SK-N-SH (cell line): Measurements from ENCODE around the gene RASD2. TPM values are rescaled to one million over a fixed set of nuclear protein-coding genes. Genes with fewer than 3 reads are reported as not detected.
A peak's percentile ranks its signal among the peaks of the same experiment; 100 is the strongest.

Experiments used
- CTCF ChIA-PET: fragments of 300-600, 350-600 bp; formaldehyde crosslinking; extraction: SDS; loops from one replicate; lab custom pipeline; 2021; lab: Yijun Ruan, JAX
- POLR2A ChIA-PET: fragments of 350-600 bp; sonication (Branson Sonifier 250); formaldehyde crosslinking; extraction: SDS; loops from one replicate; lab custom pipeline; 2020; ENCODE audit warnings: antibody characterized with exemption, inconsistent platforms; lab: Yijun Ruan, JAX
- DNase-seq: peaks from one replicate; pipeline ENCODE4 v3.0.0; 2012
- H2AFZ ChIP-seq: fragments of 200-600 bp; sonication (generic); 2 replicates; pipeline ENCODE4 v1.8.1; 2016; ENCODE audit warnings: antibody characterized with exemption, mild to moderate bottlenecking, low read depth
- H3F3A ChIP-seq: fragments of 200-600 bp; sonication (generic); replicated peaks from 2 replicates; pipeline ENCODE3; 2016; ENCODE audit warnings: antibody characterized with exemption, mild to moderate bottlenecking; ENCODE audit not compliant: insufficient read depth
- H3K27ac ChIP-seq, 2 experiments: fragments of 200-500 bp in 1 of 2; fragments of 200-600 bp in 1 of 2; sonication (Bioruptor generic) in 1 of 2; sonication (generic), shearing (Covaris generic) in 1 of 2; 2 replicates each; pipeline versions ENCODE4 v1.5.1 to v1.6.1; 2014 to 2016; ENCODE audit warnings: low read depth in 2 of 2, inconsistent platforms in 1 of 2, low read length in 1 of 2, mild to moderate bottlenecking in 1 of 2, mixed read lengths in 1 of 2
- H3K27me3 ChIP-seq: fragments of 200-600 bp; sonication (generic), shearing (Covaris generic); 2 replicates; pipeline ENCODE4 v1.6.1; 2016; ENCODE audit warnings: mixed run types; ENCODE audit not compliant: insufficient read depth
- H3K36me3 ChIP-seq, 2 experiments: fragments of 200-500 bp in 1 of 2; fragments of 200-600 bp in 1 of 2; sonication (Bioruptor generic) in 1 of 2; sonication (generic) in 1 of 2; replicated peaks in 1 of 2; 2 replicates each; pipeline versions ENCODE3 to v1.5.1; 2014 to 2016; ENCODE audit warnings: low read length in 1 of 2, mild to moderate bottlenecking in 1 of 2; ENCODE audit not compliant: insufficient read depth in 2 of 2, control insufficient read depth in 1 of 2
- H3K4me1 ChIP-seq, 2 experiments: fragments of 200-500 bp in 1 of 2; fragments of 200-600 bp in 1 of 2; sonication (Bioruptor generic) in 1 of 2; sonication (generic), shearing (Covaris generic) in 1 of 2; 2 replicates each; pipeline versions ENCODE4 v1.5.1 to v1.6.1; 2014 to 2016; ENCODE audit warnings: low read depth in 1 of 2, low read length in 1 of 2, mixed run types in 1 of 2; ENCODE audit not compliant: insufficient read depth in 2 of 2, control insufficient read depth in 1 of 2
- H3K4me2 ChIP-seq: fragments of 200-600 bp; sonication (generic), shearing (Covaris generic); 2 replicates; pipeline ENCODE4 v1.6.1; 2017; ENCODE audit warnings: mixed run types
- H3K4me3 ChIP-seq, 2 experiments: fragments of 200-500 bp in 1 of 2; fragments of 200-600 bp in 1 of 2; sonication (Bioruptor generic) in 1 of 2; sonication (generic), shearing (Covaris generic) in 1 of 2; 2 replicates each; pipeline versions ENCODE4 v1.5.1 to v1.8.1; 2014 to 2016; ENCODE audit warnings: low read depth in 2 of 2, inconsistent platforms in 1 of 2, low read length in 1 of 2, mild to moderate bottlenecking in 1 of 2, mixed read lengths in 1 of 2, moderate library complexity in 1 of 2
- H3K79me2 ChIP-seq: fragments of 200-600 bp; sonication (generic); 2 replicates; pipeline ENCODE4 v1.8.1; 2017; ENCODE audit warnings: mild to moderate bottlenecking; ENCODE audit not compliant: insufficient read depth
- H3K9ac ChIP-seq: fragments of 200-600 bp; sonication (generic); 2 replicates; pipeline ENCODE4 v1.6.1; 2017; ENCODE audit warnings: mixed run types
- H3K9me2 ChIP-seq: fragments of 200-600 bp; sonication (generic); 2 replicates; pipeline ENCODE4 v1.6.1; 2017; ENCODE audit warnings: mixed run types
- H3K9me3 ChIP-seq: fragments of 200-600 bp; sonication (generic); 2 replicates; pipeline ENCODE4 v1.6.1; 2017; ENCODE audit warnings: mixed run types, mild to moderate bottlenecking, moderate library complexity
- H4K20me1 ChIP-seq: fragments of 200-600 bp; sonication (generic); 2 replicates; pipeline ENCODE4 v1.6.1; 2017; ENCODE audit warnings: mild to moderate bottlenecking, mixed run types; ENCODE audit not compliant: insufficient read depth
- CHD2 ChIP-seq: fragments of 150-350 bp; IDR thresholded peaks from 2 replicates; pipeline ENCODE4 v1.6.1; 2018; ENCODE audit warnings: low read length; ENCODE audit not compliant: partially characterized antibody
- CTCF ChIP-seq: fragments of 200-600 bp; sonication (generic); IDR thresholded peaks from 2 replicates; pipeline ENCODE4 v1.6.1; 2017; ENCODE audit warnings: antibody characterized with exemption, mild to moderate bottlenecking, moderate library complexity
- EZH2phosphoT487 ChIP-seq: fragments of 200-600 bp; sonication (generic); IDR thresholded peaks from 2 replicates; pipeline ENCODE4 v1.6.1; 2017; ENCODE audit warnings: low read depth, mixed run types, mild to moderate bottlenecking, antibody characterized with exemption, moderate library complexity, borderline replicate concordance
- FOXM1 ChIP-seq: IDR thresholded peaks from 2 replicates; pipeline ENCODE4 v1.4.0; 2012; ENCODE audit warnings: low read depth, mild to moderate bottlenecking
- GATA2 ChIP-seq: sonication (generic); formaldehyde crosslinking; IDR thresholded peaks from 2 replicates; pipeline ENCODE4 v1.5.0; 2020; ENCODE audit warnings: mild to moderate bottlenecking, missing genetic modification reagents
- IRF3 ChIP-seq: fragments of 150-350 bp; IDR thresholded peaks from 2 replicates; pipeline ENCODE4 v1.6.1; 2016; ENCODE audit warnings: mild to moderate bottlenecking, low read depth, low read length
- JUND ChIP-seq: IDR thresholded peaks from 2 replicates; pipeline ENCODE4 v1.4.0; 2012
- MAX ChIP-seq: IDR thresholded peaks from 2 replicates; pipeline ENCODE4 v1.4.0; 2012; ENCODE audit warnings: low read depth
- MXI1 ChIP-seq: IDR thresholded peaks from 2 replicates; pipeline ENCODE4 v1.6.1; 2012; ENCODE audit warnings: mild to moderate bottlenecking, low read depth, low read length, improper control_type of control experiment
- NFIC ChIP-seq: IDR thresholded peaks from 2 replicates; pipeline ENCODE4 v1.4.0; 2012; ENCODE audit warnings: borderline replicate concordance
- PBX3 ChIP-seq: IDR thresholded peaks from 2 replicates; pipeline ENCODE4; 2012
- POLR2AphosphoS5 ChIP-seq: IDR thresholded peaks from 2 replicates; pipeline ENCODE4 v1.6.1; 2012; ENCODE audit warnings: low read depth, low read length
- RAD21 ChIP-seq: IDR thresholded peaks from 2 replicates; pipeline ENCODE4 v1.6.1; 2012; ENCODE audit warnings: mild to moderate bottlenecking, low read length
- REST ChIP-seq: IDR thresholded peaks from 2 replicates; pipeline ENCODE4 v1.6.1; 2012; ENCODE audit warnings: mild to moderate bottlenecking, low read depth, low read length, moderate library complexity
- SIN3A ChIP-seq: IDR thresholded peaks from 2 replicates; pipeline ENCODE4 v1.6.1; 2012; ENCODE audit warnings: low read depth, mild to moderate bottlenecking, low read length, moderate library complexity, borderline replicate concordance
- SMC3 ChIP-seq: IDR thresholded peaks from 2 replicates; pipeline ENCODE4 v1.6.1; 2012; ENCODE audit warnings: low read depth, low read length, improper control_type of control experiment
- USF2 ChIP-seq: fragments of 150-350 bp; IDR thresholded peaks from 2 replicates; pipeline ENCODE4 v1.6.1; 2017; ENCODE audit warnings: antibody characterized with exemption, low read length, low read depth, borderline replicate concordance
- YY1 ChIP-seq: IDR thresholded peaks from 2 replicates; pipeline ENCODE4 v1.4.0; 2012; ENCODE audit warnings: low read depth, mild to moderate bottlenecking
- ZBTB33 ChIP-seq: IDR thresholded peaks from 2 replicates; pipeline ENCODE4 v1.4.0; 2012; ENCODE audit warnings: low read depth, borderline replicate concordance
- WGBS: methylation state at CpG from one replicate; pipeline ENCODE4 v1.1.6; 2017; ENCODE audit warnings: low lambda C conversion rate; 5-methylcytosine and 5-hydroxymethylcytosine counted together
- polyA plus RNA-seq, 3 experiments: library from polyadenylated mRNA; depleted of rRNA; stranded (reverse); fragments of >200 nt; gene quantifications; 2 replicates each; pipeline ENCODE4 v1.2.3, GENCODE V29; 2012

The RASD2 gene
- polyA plus RNA-seq, 1 of the 3 experiments (the other 2 are of a cell fraction): 0.30 TPM

GRCh38 chr22:35509960-35510359 lies 30.7 kb upstream of the RASD2 start:
- ChIA-PET CTCF (interaction anchor here (1.1 kb wide), 1 partner anchor 11 kb away, joined by 4 read pairs; no protein-coding TSS in a partner anchor), POLR2A (interaction anchor here (0.9 kb wide), 1 partner anchor 14 kb away, joined by 3 read pairs; no protein-coding TSS in a partner anchor)
- no peaks in the 10 kb centered on the region for H3K9me3 ChIP-seq
- no peak for TF ChIP-seq YY1
- TF ChIP-seq CTCF: no peak
- no peak for TF ChIP-seq NFIC
- TF ChIP-seq MAX: no peak
- TF ChIP-seq MXI1: no peak
- no peak for TF ChIP-seq SMC3
- TF ChIP-seq POLR2AphosphoS5: no peak
- TF ChIP-seq IRF3: no peak
- TF ChIP-seq FOXM1: no peak
- TF ChIP-seq PBX3: no peak
- no peak for TF ChIP-seq JUND
- TF ChIP-seq EZH2phosphoT487: no peak
- no peak for TF ChIP-seq GATA2 (CRISPR knock-in tag)
- no peak for TF ChIP-seq SIN3A
- TF ChIP-seq RAD21: no peak
- no peak for TF ChIP-seq REST
- TF ChIP-seq ZBTB33: no peak
- TF ChIP-seq CHD2: no peak
- TF ChIP-seq USF2: no peak
- no peaks in the 10 kb centered on the region for H3K9me2 ChIP-seq
- peak overlapping the region in 1 of 2 experiments; percentile 23; a peak in 1 of 4 replicates for H3K27ac ChIP-seq
- H3K79me2 ChIP-seq: no peaks in the 10 kb centered on the region
- H4K20me1 ChIP-seq: no peaks in the 10 kb centered on the region
- no peak overlapping the region for H3K4me3 ChIP-seq
- DNase-seq: no peak
- H3K4me2 ChIP-seq: no peak overlapping the region
- 83% methylated on average over 2 of the region's 2 CpGs for WGBS
- no peaks in the 10 kb centered on the region for H3K4me1 ChIP-seq
- H2AFZ ChIP-seq: peak overlapping the region; percentile 43; the same call in 1 of the 2 replicates
- no peak overlapping the region for H3K9ac ChIP-seq
- H3F3A ChIP-seq: no peaks in the 10 kb centered on the region
- no peaks in the 10 kb centered on the region for H3K36me3 ChIP-seq
- no peaks in the 10 kb centered on the region; the same call in 1 of the 2 replicates for H3K27me3 ChIP-seq
